Astrocyte (in vitro differentiated cells and primary cell): ENCODE measurements around the gene ITGA8. TPM values are rescaled to one million over a fixed set of nuclear protein-coding genes. Genes with fewer than 3 reads are reported as not detected.

Source experiments
- DNase-seq: peaks from one replicate; pipeline ENCODE4 v3.0.0-alpha.2; 2010; ENCODE audit warnings: low read depth
- FAIRE-seq: peaks from 2 replicates; lab custom pipeline; 2011; peaks lifted over from hg19 to GRCh38; lab: Jason Lieb, UNC
- H2AFZ ChIP-seq: 2 replicates; pipeline ENCODE4 v1.6.0; 2012; ENCODE audit warnings: low read depth, low read length, inconsistent platforms
- H3K27ac ChIP-seq: 2 replicates; pipeline ENCODE4 v1.5.1; 2011; ENCODE audit warnings: low read depth, low read length, inconsistent platforms
- H3K27me3 ChIP-seq: 2 replicates; pipeline ENCODE4 v1.6.0; 2011; ENCODE audit warnings: low read length, inconsistent platforms; ENCODE audit not compliant: insufficient read depth
- H3K36me3 ChIP-seq: 2 replicates; pipeline ENCODE4 v1.5.1; 2011; ENCODE audit warnings: low read length, inconsistent platforms; ENCODE audit not compliant: insufficient read depth
- H3K4me1 ChIP-seq: 2 replicates; pipeline ENCODE4 v1.5.1; 2011; ENCODE audit warnings: low read length, inconsistent platforms; ENCODE audit not compliant: insufficient read depth
- H3K4me2 ChIP-seq: 2 replicates; pipeline ENCODE4 v1.6.0; 2012; ENCODE audit warnings: low read length, inconsistent platforms
- H3K4me3 ChIP-seq: 2 replicates; pipeline ENCODE4 v1.5.1; 2011; ENCODE audit warnings: low read depth, mild to moderate bottlenecking, low read length, inconsistent platforms; ENCODE audit not compliant: insufficient read depth
- H3K79me2 ChIP-seq: 2 replicates; pipeline ENCODE4 v1.6.0; 2012; ENCODE audit warnings: mild to moderate bottlenecking, low read length, inconsistent platforms; ENCODE audit not compliant: insufficient read depth
- H3K9ac ChIP-seq: 2 replicates; pipeline ENCODE4 v1.6.0; 2012; ENCODE audit warnings: mild to moderate bottlenecking, low read length, inconsistent platforms
- H3K9me3 ChIP-seq: 2 replicates; pipeline ENCODE4 v1.5.1; 2012; ENCODE audit warnings: low read depth, mild to moderate bottlenecking, low read length, inconsistent platforms; ENCODE audit not compliant: insufficient read depth
- H4K20me1 ChIP-seq: 2 replicates; pipeline ENCODE4 v1.6.0; 2012; ENCODE audit warnings: low read length, inconsistent platforms; ENCODE audit not compliant: insufficient read depth
- H3K27ac Mint-ChIP-seq: one replicate; pipeline ENCODE4 v1.8.0; 2021; ENCODE audit warnings: mild to moderate bottlenecking, mixed read lengths; ENCODE audit not compliant: unreplicated experiment
- H3K27me3 Mint-ChIP-seq: one replicate; pipeline ENCODE4 v1.8.0; 2021; ENCODE audit warnings: low read depth, mixed read lengths; ENCODE audit not compliant: unreplicated experiment
- H3K36me3 Mint-ChIP-seq: one replicate; pipeline ENCODE4 v1.8.0; 2021; ENCODE audit warnings: low read depth, mixed read lengths; ENCODE audit not compliant: unreplicated experiment
- H3K4me1 Mint-ChIP-seq: one replicate; pipeline ENCODE4 v1.8.0; 2021; ENCODE audit warnings: low read depth, mixed read lengths; ENCODE audit not compliant: unreplicated experiment
- H3K4me3 Mint-ChIP-seq: one replicate; pipeline ENCODE4 v1.8.0; 2021; ENCODE audit warnings: mild to moderate bottlenecking, moderate library complexity, mixed read lengths; ENCODE audit not compliant: unreplicated experiment
- H3K9me3 Mint-ChIP-seq: one replicate; pipeline ENCODE4 v1.8.0; 2021; ENCODE audit warnings: mild to moderate bottlenecking, mixed read lengths; ENCODE audit not compliant: unreplicated experiment
- CTCF ChIP-seq: IDR thresholded peaks from 2 replicates; pipeline ENCODE4 v1.5.1; 2011; ENCODE audit warnings: low read depth, mild to moderate bottlenecking, inconsistent platforms, low read length, moderate library complexity; ENCODE audit not compliant: insufficient read depth
- EZH2 ChIP-seq: IDR thresholded peaks from 2 replicates; pipeline ENCODE4 v1.6.1; 2012; ENCODE audit warnings: mild to moderate bottlenecking, low read length, inconsistent platforms; ENCODE audit not compliant: insufficient read depth
- total RNA-seq: library from RNA; stranded (reverse); gene quantifications from 2 replicates; pipeline ENCODE4 v1.2.1, GENCODE V29; 2021

Gene ITGA8
- total RNA-seq, 1 donor from 2014 or later = not detected

GRCh38 chr10:15482156-15482555 is 237.6 kb downstream of the ITGA8 start:
- no peaks in the 10 kb centered on the region for H3K9me3 ChIP-seq
- Mint-ChIP-seq H3K4me1 (peaks cover 2% of the 10 kb centered on the region), H3K4me3 (no peak overlapping the region), H3K36me3 (no peaks in the 10 kb centered on the region), H3K27ac (no peak overlapping the region), H3K27me3 (peaks cover 21% of the 10 kb centered on the region), H3K9me3 (no peaks in the 10 kb centered on the region)
- H3K27ac ChIP-seq = no peak overlapping the region
- DNase-seq (no peak), FAIRE-seq (no peak)
- TF ChIP-seq CTCF (no peak), EZH2 (no peak)
- H3K4me1 ChIP-seq = no peaks in the 10 kb centered on the region
- no peak overlapping the region for H2AFZ ChIP-seq
- H3K27me3 ChIP-seq = peaks cover 2% of the 10 kb centered on the region
- no peak overlapping the region for H3K9ac ChIP-seq
- no peaks in the 10 kb centered on the region for H3K79me2 ChIP-seq
- no peak overlapping the region for H3K4me2 ChIP-seq
- H3K4me3 ChIP-seq = no peak overlapping the region
- H4K20me1 ChIP-seq = no peaks in the 10 kb centered on the region
- H3K36me3 ChIP-seq = no peaks in the 10 kb centered on the region

GRCh38 chr10:15478950-15479349 is 240.8 kb downstream of the ITGA8 start:
- TF ChIP-seq CTCF (no peak), EZH2 (no peak)
- Histone ChIP-seq H4K20me1 (no peaks in the 10 kb centered on the region), H3K79me2 (no peaks in the 10 kb centered on the region), H3K27ac (no peak overlapping the region), H3K4me3 (no peak overlapping the region), H3K4me1 (no peaks in the 10 kb centered on the region), H3K27me3 (peaks cover 2% of the 10 kb centered on the region), H3K9ac (no peak overlapping the region), H3K9me3 (no peaks in the 10 kb centered on the region), H2AFZ (no peak overlapping the region), H3K36me3 (no peaks in the 10 kb centered on the region), H3K4me2 (no peak overlapping the region)
- no peaks in the 10 kb centered on the region for H3K9me3 Mint-ChIP-seq
- no peaks in the 10 kb centered on the region for H3K36me3 Mint-ChIP-seq
- peaks cover 23% of the 10 kb centered on the region for H3K27me3 Mint-ChIP-seq
- FAIRE-seq (no peak), DNase-seq (no peak)
- no peak overlapping the region for H3K4me3 Mint-ChIP-seq
- no peak overlapping the region for H3K27ac Mint-ChIP-seq
- no peaks in the 10 kb centered on the region for H3K4me1 Mint-ChIP-seq

GRCh38 chr10:15478429-15478828 is 241.3 kb downstream of the ITGA8 start:
- DNase-seq = no peak
- no peak overlapping the region for H3K4me2 ChIP-seq

More at GRCh38 chr10:15478429-15478828, 241.3 kb downstream of the ITGA8 start:
- no peaks in the 10 kb centered on the region for H3K9me3 ChIP-seq
- no peak overlapping the region for H3K4me3 ChIP-seq
- no peaks in the 10 kb centered on the region for H3K4me1 ChIP-seq
- H3K9ac ChIP-seq = no peak overlapping the region
- peaks cover 2% of the 10 kb centered on the region for H3K27me3 ChIP-seq
- Mint-ChIP-seq H3K27me3 (peaks cover 28% of the 10 kb centered on the region), H3K4me1 (no peaks in the 10 kb centered on the region), H3K9me3 (peaks cover 2% of the 10 kb centered on the region), H3K4me3 (no peak overlapping the region), H3K27ac (no peak overlapping the region), H3K36me3 (no peaks in the 10 kb centered on the region)
- no peak for TF ChIP-seq CTCF
- no peak for TF ChIP-seq EZH2
- H3K79me2 ChIP-seq = no peaks in the 10 kb centered on the region
- FAIRE-seq = no peak
- no peaks in the 10 kb centered on the region for H3K36me3 ChIP-seq
- no peaks in the 10 kb centered on the region for H4K20me1 ChIP-seq
- no peak overlapping the region for H3K27ac ChIP-seq
- H2AFZ ChIP-seq = no peak overlapping the region
